Measurements from ENCODE around the gene PATJ. TPM values are rescaled to one million over a fixed set of nuclear protein-coding genes. Genes with fewer than 3 reads are reported as not detected.

The PATJ gene
- polyA plus RNA-seq, 1 donor from 2014 or later: 7.8 TPM

- Histone ChIP-seq H3K9me2 (ENCODE audit: insufficient read depth, low read length) (no peaks in the 10 kb centered on the region), H3K27me3 (ENCODE audit: insufficient read depth, low read depth, low read length) (peaks cover 20% of the 10 kb centered on the region), H3K36me3 (ENCODE audit: insufficient read depth, low read length) (no peaks in the 10 kb centered on the region), H3F3A (ENCODE audit: insufficient read depth, low read length, poor library complexity, severe bottlenecking) (no peaks in the 10 kb centered on the region), H3K9me3 (ENCODE audit: low read length) (peaks cover 7% of the 10 kb centered on the region), H3K27ac (ENCODE audit: low read length) (no peak overlapping the region), H3K9ac (ENCODE audit: low read length) (no peak overlapping the region), H3K4me3 (ENCODE audit: low read length) (no peak overlapping the region), H2AFZ (ENCODE audit: low read depth, low read length) (no peak overlapping the region), H3K79me2 (replicated peaks; ENCODE audit: insufficient read depth, low read length) (no peaks in the 10 kb centered on the region), H3K4me2 (ENCODE audit: low read length) (no peak overlapping the region), H4K20me1 (ENCODE audit: insufficient read depth) (no peaks in the 10 kb centered on the region)
- TF ChIP-seq REST (IDR thresholded peaks at IDR 0.05; ENCODE audit: borderline replicate concordance) (no peak), EP300 (conservative IDR thresholded peaks at IDR 0.05; ENCODE audit: poor library complexity, severe bottlenecking) (no peak), CTCF (IDR thresholded peaks at IDR 0.05; ENCODE audit: poor library complexity, severe bottlenecking) (no peak), RAD21 (conservative IDR thresholded peaks at IDR 0.05) (no peak), SMC3 (conservative IDR thresholded peaks at IDR 0.05; ENCODE audit: poor library complexity) (no peak), POLR2AphosphoS5 (IDR thresholded peaks at IDR 0.05) (no peak), MXI1 (conservative IDR thresholded peaks at IDR 0.05; ENCODE audit: poor library complexity, severe bottlenecking) (no peak), TAF1 (IDR thresholded peaks at IDR 0.05; ENCODE audit: low read depth) (no peak), EZH2 (IDR thresholded peaks at IDR 0.05; ENCODE audit: borderline replicate concordance, insufficient read depth, low read length, poor library complexity, severe bottlenecking) (no peak)
These were observed 455.9 kb downstream of the PATJ start for GRCh38 chr1:62198069-62198780.

GRCh38 chr1:62198781-62199125 lies 456.5 kb downstream of the PATJ start:
- H3K9ac ChIP-seq (ENCODE audit: low read length): no peak overlapping the region
- no peaks in the 10 kb centered on the region for H3K36me3 ChIP-seq (ENCODE audit: insufficient read depth, low read length)
- H2AFZ ChIP-seq (ENCODE audit: low read depth, low read length): no peak overlapping the region
- H3K79me2 ChIP-seq (replicated peaks; ENCODE audit: insufficient read depth, low read length): no peaks in the 10 kb centered on the region
- H3K9me2 ChIP-seq (ENCODE audit: insufficient read depth, low read length): no peaks in the 10 kb centered on the region
- no peak overlapping the region for H3K4me2 ChIP-seq (ENCODE audit: low read length)
- H3K4me3 ChIP-seq (ENCODE audit: low read length): no peak overlapping the region
- peaks cover 7% of the 10 kb centered on the region for H3K9me3 ChIP-seq (ENCODE audit: low read length)
- H3K27ac ChIP-seq (ENCODE audit: low read length): no peak overlapping the region
- H3K27me3 ChIP-seq (ENCODE audit: insufficient read depth, low read depth, low read length): peaks cover 20% of the 10 kb centered on the region
- no peaks in the 10 kb centered on the region for H3F3A ChIP-seq (ENCODE audit: insufficient read depth, low read length, poor library complexity, severe bottlenecking)
- TF ChIP-seq TAF1 (IDR thresholded peaks at IDR 0.05; ENCODE audit: low read depth) (no peak), RAD21 (conservative IDR thresholded peaks at IDR 0.05) (no peak), CTCF (IDR thresholded peaks at IDR 0.05; ENCODE audit: poor library complexity, severe bottlenecking) (no peak), POLR2AphosphoS5 (IDR thresholded peaks at IDR 0.05) (no peak), MXI1 (conservative IDR thresholded peaks at IDR 0.05; ENCODE audit: poor library complexity, severe bottlenecking) (no peak), SMC3 (conservative IDR thresholded peaks at IDR 0.05; ENCODE audit: poor library complexity) (no peak), REST (IDR thresholded peaks at IDR 0.05; ENCODE audit: borderline replicate concordance) (no peak), EP300 (conservative IDR thresholded peaks at IDR 0.05; ENCODE audit: poor library complexity, severe bottlenecking) (no peak), EZH2 (IDR thresholded peaks at IDR 0.05; ENCODE audit: borderline replicate concordance, insufficient read depth, low read length, poor library complexity, severe bottlenecking) (no peak)
- H4K20me1 ChIP-seq (ENCODE audit: insufficient read depth): no peaks in the 10 kb centered on the region

All from neural cell (in vitro differentiated cells).